HCT116 (cell line): ENCODE results near the gene AMBRA1. TPM values are rescaled to one million over a fixed set of nuclear protein-coding genes. Genes with fewer than 3 reads are reported as not detected.

Experiments
- ATAC-seq: fragments of 200-7000 bp; cut with Tn5 transposase; 2 replicates; pipeline ENCODE4 v1.9.1; 2020; ENCODE audit warnings: mild to moderate bottlenecking, moderate library complexity
- BruUV-seq: library from RNA; stranded (reverse); fragments of 400-500 nt; replicated peaks from 2 replicates; lab custom pipeline; 2021; lab: Mats Ljungman, UMichigan
- CTCF ChIA-PET: fragments of 300-600 bp; sonication (Branson Sonifier 250); formaldehyde crosslinking; loops from one replicate; lab custom pipeline; 2021; ENCODE audit warnings: antibody characterized with exemption; lab: Charles Lee
- POLR2A ChIA-PET: fragments of 300-600, 350-600 bp; sonication (Branson Sonifier 250); formaldehyde crosslinking; loops from one replicate; lab custom pipeline; 2021; ENCODE audit warnings: antibody characterized with exemption; lab: Charles Lee
- RAD21 ChIA-PET, 2 experiments: fragments of 300-600 bp; sonication (Branson Sonifier 250); formaldehyde crosslinking; loops; one replicate each; lab custom pipeline; 2023; ENCODE audit warnings: low total read pairs in 2 of 2; ENCODE audit not compliant: uncharacterized antibody in 2 of 2, unreplicated experiment in 2 of 2, low non-redundant PET in 1 of 2; lab: Charles Lee
- DNase-seq: peaks from one replicate; pipeline ENCODE4 v3.0.0-alpha.2; 2010; ENCODE audit warnings: low read depth, low spot score
- H2AFZ ChIP-seq: fragments of 200-600 bp; shearing (Covaris generic), sonication (generic); 2 replicates; pipeline ENCODE4 v1.6.1; 2017; ENCODE audit warnings: low read depth, mixed run types, mixed read lengths, antibody characterized with exemption, low read length; ENCODE audit not compliant: poor library complexity, severe bottlenecking
- H3K27ac ChIP-seq: 2 replicates; pipeline ENCODE4 v1.5.1; 2012; ENCODE audit warnings: low read depth, low read length
- H3K27me3 ChIP-seq: fragments of 200-600 bp; sonication (generic); 2 replicates; pipeline ENCODE4 v1.6.1; 2016; ENCODE audit warnings: mixed run types, low read length, mixed read lengths; ENCODE audit not compliant: insufficient read depth
- H3K36me3 ChIP-seq, 2 experiments: fragments of 200-500 bp in 1 of 2; fragments of 200-600 bp in 1 of 2; sonication (Bioruptor generic) in 1 of 2; sonication (generic) in 1 of 2; 2 replicates each; pipeline versions ENCODE4 v1.5.1 to v1.6.1; 2014 to 2016; ENCODE audit warnings: low read length in 2 of 2, inconsistent platforms in 1 of 2, mixed read lengths in 1 of 2, mixed run types in 1 of 2; ENCODE audit not compliant: insufficient read depth in 2 of 2, control insufficient read depth in 1 of 2
- H3K4me1 ChIP-seq, 2 experiments: fragments of 200-600 bp in 1 of 2; sonication (generic) in 1 of 2; 2 replicates each; pipeline versions ENCODE4 v1.5.1 to v1.6.1; 2012 to 2017; ENCODE audit warnings: low read length in 2 of 2, inconsistent platforms in 1 of 2, mild to moderate bottlenecking in 1 of 2, mixed read lengths in 1 of 2, mixed run types in 1 of 2, moderate library complexity in 1 of 2; ENCODE audit not compliant: insufficient read depth in 2 of 2, control insufficient read depth in 1 of 2
- H3K4me2 ChIP-seq: fragments of 200-600 bp; sonication (generic); 2 replicates; pipeline ENCODE4 v1.6.1; 2017; ENCODE audit warnings: mixed run types, low read length, mixed read lengths
- H3K4me3 ChIP-seq, 2 experiments: fragments of 200-600 bp in 1 of 2; sonication (generic) in 1 of 2; replicated peaks in 1 of 2; 2 replicates each; pipeline ENCODE4 v1.5.1; 2011 to 2016; ENCODE audit warnings: low read length in 2 of 2, control low read depth in 1 of 2, low read depth in 1 of 2, mild to moderate bottlenecking in 1 of 2, mixed read lengths in 1 of 2, mixed run types in 1 of 2
- H3K79me2 ChIP-seq: fragments of 200-600 bp; sonication (generic); 2 replicates; pipeline ENCODE4 v1.6.1; 2017; ENCODE audit warnings: mild to moderate bottlenecking, mixed run types, low read length, moderate library complexity, mixed read lengths; ENCODE audit not compliant: insufficient read depth
- H3K9ac ChIP-seq: fragments of 200-600 bp; sonication (generic); 2 replicates; pipeline ENCODE4 v1.6.1; 2016; ENCODE audit warnings: low read length, mixed read lengths
- H3K9me2 ChIP-seq: fragments of 200-600 bp; sonication (generic), shearing (Covaris generic); 2 replicates; pipeline ENCODE4 v1.6.1; 2017; ENCODE audit warnings: mixed run types, mild to moderate bottlenecking, moderate library complexity; ENCODE audit not compliant: insufficient read depth
- H3K9me3 ChIP-seq, 2 experiments: fragments of 200-500 bp in 1 of 2; fragments of 200-600 bp in 1 of 2; sonication (Bioruptor generic) in 1 of 2; sonication (generic) in 1 of 2; 2 replicates each; pipeline ENCODE4 v1.6.1; 2014 to 2017; ENCODE audit warnings: low read length in 2 of 2, mixed read lengths in 2 of 2, inconsistent platforms in 1 of 2, low read depth in 1 of 2, mild to moderate bottlenecking in 1 of 2, mixed run types in 1 of 2, moderate library complexity in 1 of 2; ENCODE audit not compliant: control insufficient read depth in 1 of 2, insufficient read depth in 1 of 2
- H4K20me1 ChIP-seq: fragments of 200-600 bp; sonication (generic), shearing (Covaris generic); 2 replicates; pipeline ENCODE4 v1.6.1; 2017; ENCODE audit warnings: mixed run types, mild to moderate bottlenecking, moderate library complexity; ENCODE audit not compliant: insufficient read depth
- ATF3 ChIP-seq: IDR thresholded peaks from 2 replicates; pipeline ENCODE4 v1.6.1; 2012
- CBX3 ChIP-seq: IDR thresholded peaks from 2 replicates; pipeline ENCODE4 v1.6.1; 2012; ENCODE audit warnings: low read depth
- CEBPB ChIP-seq: IDR thresholded peaks from 2 replicates; pipeline ENCODE4 v1.6.1; 2012; ENCODE audit warnings: low read depth
- CTCF ChIP-seq, 3 experiments: fragments of 200-600 bp in 1 of 3; sonication (generic) in 1 of 3; IDR thresholded peaks in 2 of 3; conservative IDR thresholded peaks in 1 of 3; 2 replicates each; pipeline ENCODE4 v1.5.1; 2012 to 2017; ENCODE audit warnings: low read depth in 2 of 3, low read length in 2 of 3, antibody characterized with exemption in 1 of 3, borderline replicate concordance in 1 of 3, control low read depth in 1 of 3, mild to moderate bottlenecking in 1 of 3, mixed read lengths in 1 of 3, mixed run types in 1 of 3, moderate library complexity in 1 of 3; ENCODE audit not compliant: insufficient read depth in 1 of 3
- EGR1 ChIP-seq: IDR thresholded peaks from 2 replicates; pipeline ENCODE4 v1.6.1; 2012; ENCODE audit warnings: low read depth
- ELF1 ChIP-seq: IDR thresholded peaks from 2 replicates; pipeline ENCODE4 v1.6.1; 2012; ENCODE audit warnings: low read depth, borderline replicate concordance
- EZH2 ChIP-seq: fragments of 200-600 bp; sonication (generic); IDR thresholded peaks from 2 replicates; pipeline ENCODE4 v1.6.1; 2017; ENCODE audit warnings: antibody characterized with exemption, mixed run types
- EZH2phosphoT487 ChIP-seq: fragments of 200-600 bp; IDR thresholded peaks from 2 replicates; pipeline ENCODE4 v1.6.1; 2018; ENCODE audit warnings: antibody characterized with exemption, borderline replicate concordance
- FOSL1 ChIP-seq: IDR thresholded peaks from 2 replicates; pipeline ENCODE4 v1.6.1; 2012; ENCODE audit warnings: low read depth
- JUND ChIP-seq: IDR thresholded peaks from 2 replicates; pipeline ENCODE4 v1.6.1; 2012
- MAX ChIP-seq: IDR thresholded peaks from 2 replicates; pipeline ENCODE4 v1.6.1; 2012
- POLR2A ChIP-seq: IDR thresholded peaks from 2 replicates; pipeline ENCODE4 v1.7.0; 2011; ENCODE audit warnings: borderline replicate concordance; ENCODE audit not compliant: insufficient read depth, insufficient read length; ENCODE audit errors: extremely low read depth
- POLR2AphosphoS5 ChIP-seq: IDR thresholded peaks from 2 replicates; pipeline ENCODE4 v1.6.1; 2011; ENCODE audit warnings: mild to moderate bottlenecking, low read depth, low read length, moderate library complexity
- REST ChIP-seq: IDR thresholded peaks from 2 replicates; pipeline ENCODE4 v1.6.1; 2012; ENCODE audit warnings: low read depth
- SIN3A ChIP-seq: IDR thresholded peaks from 2 replicates; pipeline ENCODE4 v1.6.1; 2012; ENCODE audit warnings: low read depth
- TCF7L2 ChIP-seq: IDR thresholded peaks from 2 replicates; pipeline ENCODE4 v1.7.0; 2011; ENCODE audit warnings: borderline replicate concordance, inconsistent platforms; ENCODE audit not compliant: insufficient read depth, insufficient read length; ENCODE audit errors: extremely low read depth
- YY1 ChIP-seq: IDR thresholded peaks from 2 replicates; pipeline ENCODE4 v1.6.1; 2011; ENCODE audit warnings: low read length, low read depth, moderate library complexity, mild to moderate bottlenecking; ENCODE audit not compliant: insufficient replicate concordance; ENCODE audit errors: extremely low read depth
- ZBTB33 ChIP-seq: IDR thresholded peaks from 2 replicates; pipeline ENCODE4 v1.6.1; 2011; ENCODE audit warnings: mild to moderate bottlenecking, low read length, moderate library complexity; ENCODE audit not compliant: insufficient replicate concordance; ENCODE audit errors: extremely low read depth
- ZFX ChIP-seq: fragments of 450-650 bp; IDR thresholded peaks from 2 replicates; pipeline ENCODE4 v1.6.1; 2017
- ZNF274 ChIP-seq: fragments of 200-500 bp; sonication (Bioruptor generic); IDR thresholded peaks from 2 replicates; pipeline ENCODE4 v1.6.1; 2014; ENCODE audit warnings: mild to moderate bottlenecking, low read depth, low read length, inconsistent platforms
- intact Hi-C: fragments of 100-400 bp; cut with micrococcal nuclease; formaldehyde crosslinking; loops from 2 replicates; pipeline ENCODE4 v1.10.0; 2022
- total RNA-seq: library from RNA; stranded (reverse); gene quantifications from one replicate; pipeline ENCODE4 v1.2.1, GENCODE V29; 2021; ENCODE audit not compliant: unreplicated experiment

The AMBRA1 gene
- total RNA-seq, 1 experiment from 2014 or later: 22.7 TPM

- CTCF ChIA-PET: no interaction called here
- no peaks in the 10 kb centered on the region; a peak in 2 of 4 replicates for H3K36me3 ChIP-seq
Observed at GRCh38 chr11:46421257-46421880, 172.5 kb downstream of the AMBRA1 start.

More at GRCh38 chr11:46421257-46421880, 172.5 kb downstream of the AMBRA1 start:
- Histone ChIP-seq H3K9me3 (no peaks in the 10 kb centered on the region), H3K9ac (no peak overlapping the region), H3K27ac (no peak overlapping the region), H3K4me3 (no peak overlapping the region), H3K79me2 (no peaks in the 10 kb centered on the region), H3K4me1 (no peaks in the 10 kb centered on the region), H3K27me3 (no peaks in the 10 kb centered on the region), H2AFZ (no peak overlapping the region), H3K9me2 (no peaks in the 10 kb centered on the region), H4K20me1 (no peaks in the 10 kb centered on the region), H3K4me2 (no peak overlapping the region)
- no peak for TF ChIP-seq REST
- no peak for TF ChIP-seq ATF3
- no peak for TF ChIP-seq JUND
- no peak for TF ChIP-seq CTCF (IDR thresholded peaks at IDR 0.05 in 2 of 3, conservative IDR thresholded peaks at IDR 0.05 in 1 of 3; ENCODE audit: borderline replicate concordance in 1 of 3, insufficient read depth in 1 of 3, low read depth in 2 of 3, low read length in 2 of 3)
- no peak for TF ChIP-seq ZFX
- TF ChIP-seq SIN3A: no peak
- no peak for TF ChIP-seq TCF7L2
- no peak for TF ChIP-seq ELF1
- no peak for TF ChIP-seq EZH2phosphoT487
- TF ChIP-seq MAX: no peak
- no peak for TF ChIP-seq ZBTB33
- no peak for TF ChIP-seq CBX3
- no peak for TF ChIP-seq CEBPB
- no peak for TF ChIP-seq YY1
- no peak for TF ChIP-seq POLR2AphosphoS5
- no peak for TF ChIP-seq FOSL1
- TF ChIP-seq POLR2A: no peak
- TF ChIP-seq EGR1: no peak
- TF ChIP-seq ZNF274: no peak
- TF ChIP-seq EZH2: no peak
- DNase-seq (no peak), ATAC-seq (no peak)
- ChIA-PET POLR2A (no interaction called here), RAD21 (interaction anchor here in 1 of 2 experiments (0.6 kb wide), 1 partner anchor 187 kb away, joined by 3 read pairs; no protein-coding TSS in a partner anchor)
- intact Hi-C loops: no loop called here
- no TSS peak for BruUV-seq
